H1 (cell line): ENCODE results near the gene TEAD3. TPM values are rescaled to one million over a fixed set of nuclear protein-coding genes. Genes with fewer than 3 reads are reported as not detected.

ENCODE experiments used
- CTCF ChIA-PET: fragments of 300-600 bp; sonication (Branson Sonifier 250); formaldehyde crosslinking; loops from one replicate; lab custom pipeline; 2021; ENCODE audit not compliant: partially characterized antibody; lab: Charles Lee
- POLR2A ChIA-PET: fragments of 300-600 bp; sonication (Branson Sonifier 250); formaldehyde crosslinking; loops from one replicate; lab custom pipeline; 2021; ENCODE audit warnings: inconsistent platforms; ENCODE audit not compliant: partially characterized antibody; lab: Charles Lee
- DNase-seq, 2 experiments: peaks; one replicate each; pipeline versions ENCODE4 v3.0.0 to v3.0.0-alpha.2; 2010 to 2022; ENCODE audit warnings: low spot score in 2 of 2, low read depth in 1 of 2, mixed read lengths in 1 of 2
- FAIRE-seq: peaks from 2 replicates; lab custom pipeline; 2011; peaks lifted over from hg19 to GRCh38; lab: Jason Lieb, UNC
- H2AFZ ChIP-seq: 2 replicates; pipeline ENCODE4 v1.8.1; 2012; ENCODE audit warnings: low read length, inconsistent platforms
- H2AK5ac ChIP-seq: 2 replicates; pipeline ENCODE4 v1.6.1; 2013; ENCODE audit warnings: low read depth, low read length
- H2BK120ac ChIP-seq: replicated peaks from 2 replicates; pipeline ENCODE3; 2013; ENCODE audit warnings: low read depth, low read length, inconsistent platforms
- H2BK12ac ChIP-seq: 2 replicates; pipeline ENCODE4 v1.6.1; 2013; ENCODE audit warnings: low read depth, low read length
- H2BK15ac ChIP-seq: 2 replicates; pipeline ENCODE4 v1.6.1; 2013; ENCODE audit warnings: low read length
- H2BK20ac ChIP-seq: 2 replicates; pipeline ENCODE4 v1.6.1; 2013; ENCODE audit warnings: low read length
- H2BK5ac ChIP-seq: 2 replicates; pipeline ENCODE4 v1.6.1; 2013; ENCODE audit warnings: low read depth, low read length
- H3K14ac ChIP-seq: 2 replicates; pipeline ENCODE4 v1.6.1; 2013; ENCODE audit warnings: inconsistent platforms; ENCODE audit not compliant: insufficient read length
- H3K18ac ChIP-seq: 2 replicates; pipeline ENCODE4 v1.6.1; 2013; ENCODE audit warnings: low read length; ENCODE audit errors: extremely low read depth
- H3K23ac ChIP-seq: 2 replicates; pipeline ENCODE4 v1.6.1; 2013; ENCODE audit warnings: inconsistent platforms; ENCODE audit not compliant: insufficient read length
- H3K23me2 ChIP-seq: 2 replicates; pipeline ENCODE4 v1.6.1; 2013; ENCODE audit warnings: low read depth, low read length
- H3K27ac ChIP-seq: 2 replicates; pipeline ENCODE4 v1.6.1; 2011; ENCODE audit warnings: low read depth, low read length, inconsistent platforms
- H3K27me3 ChIP-seq, 4 experiments: replicated peaks in 1 of 4; 1 replicate in 1 of 4; 2 replicates in 3 of 4; pipeline versions ENCODE4 v1.6.1 to v1.8.1; 2011 to 2013; ENCODE audit warnings: low read length in 3 of 4, mild to moderate bottlenecking in 3 of 4, inconsistent platforms in 2 of 4, mixed read lengths in 2 of 4, moderate library complexity in 1 of 4; ENCODE audit not compliant: control insufficient read depth in 3 of 4, insufficient read depth in 3 of 4; ENCODE audit errors: extremely low read depth in 1 of 4
- H3K36me3 ChIP-seq, 4 experiments: 2 replicates each; pipeline versions ENCODE4 v1.6.1 to v1.8.1; 2011 to 2013; ENCODE audit warnings: mild to moderate bottlenecking in 4 of 4, low read length in 3 of 4, moderate library complexity in 2 of 4, control low read depth in 1 of 4, inconsistent platforms in 1 of 4; ENCODE audit not compliant: insufficient read depth in 4 of 4, control insufficient read depth in 2 of 4
- H3K4ac ChIP-seq: replicated peaks from 2 replicates; pipeline ENCODE3; 2013; ENCODE audit warnings: low read length, low read depth, mixed read lengths, inconsistent platforms; ENCODE audit not compliant: insufficient read length
- H3K4me1 ChIP-seq, 4 experiments: replicated peaks in 1 of 4; 1 replicate in 1 of 4; 2 replicates in 3 of 4; pipeline versions ENCODE4 v1.6.1 to v1.8.1; 2011 to 2013; ENCODE audit warnings: low read length in 3 of 4, inconsistent platforms in 2 of 4, mixed read lengths in 1 of 4; ENCODE audit not compliant: insufficient read depth in 4 of 4, control insufficient read depth in 3 of 4
- H3K4me2 ChIP-seq, 2 experiments: 2 replicates each; pipeline versions ENCODE4 v1.6.1 to v1.8.1; 2011 to 2013; ENCODE audit warnings: low read depth in 2 of 2, low read length in 2 of 2, control low read depth in 1 of 2, inconsistent platforms in 1 of 2, mild to moderate bottlenecking in 1 of 2; ENCODE audit not compliant: insufficient read depth in 1 of 2
- H3K4me3 ChIP-seq, 4 experiments: fragments of 200-600, 300-600 bp in 1 of 4; sonication (generic), shearing (Covaris generic), sonication (Bioruptor Twin) in 1 of 4; 2 replicates each; pipeline versions ENCODE4 v1.5.1 to v1.8.1; 2011 to 2016; ENCODE audit warnings: low read length in 4 of 4, low read depth in 3 of 4, control low read depth in 2 of 4, inconsistent platforms in 2 of 4, mild to moderate bottlenecking in 2 of 4, mixed read lengths in 1 of 4, moderate library complexity in 1 of 4; ENCODE audit not compliant: insufficient read depth in 2 of 4; ENCODE audit errors: extremely low read depth in 1 of 4
- H3K56ac ChIP-seq: replicated peaks from 2 replicates; pipeline ENCODE3; 2013; ENCODE audit warnings: low read depth, mild to moderate bottlenecking, mixed read lengths, low read length, inconsistent platforms; ENCODE audit not compliant: insufficient read length
- H3K79me1 ChIP-seq: 2 replicates; pipeline ENCODE4 v1.6.1; 2013; ENCODE audit warnings: low read depth, low read length, control low read depth
- H3K79me2 ChIP-seq, 2 experiments: 2 replicates each; pipeline versions ENCODE4 v1.6.1 to v1.8.1; 2012 to 2013; ENCODE audit warnings: low read length in 2 of 2, mild to moderate bottlenecking in 2 of 2, inconsistent platforms in 1 of 2; ENCODE audit not compliant: insufficient read depth in 2 of 2, control insufficient read depth in 1 of 2
- H3K9ac ChIP-seq, 4 experiments: replicated peaks in 1 of 4; 1 replicate in 1 of 4; 2 replicates in 3 of 4; pipeline versions ENCODE4 v1.6.1 to v1.8.1; 2011 to 2013; ENCODE audit warnings: low read depth in 3 of 4, low read length in 3 of 4, control low read depth in 2 of 4, mild to moderate bottlenecking in 2 of 4, moderate library complexity in 2 of 4, inconsistent platforms in 1 of 4; ENCODE audit errors: extremely low read depth in 1 of 4
- H3K9me3 ChIP-seq, 2 experiments: 2 replicates each; pipeline versions ENCODE4 v1.6.1 to v1.8.1; 2012 to 2013; ENCODE audit warnings: mild to moderate bottlenecking in 2 of 2, moderate library complexity in 2 of 2, control low read depth in 1 of 2, inconsistent platforms in 1 of 2, low read depth in 1 of 2, low read length in 1 of 2, mixed read lengths in 1 of 2; ENCODE audit not compliant: insufficient read depth in 2 of 2
- H4K20me1 ChIP-seq, 2 experiments: replicated peaks in 1 of 2; 2 replicates each; pipeline versions ENCODE3 to v1.8.1; 2011 to 2013; ENCODE audit warnings: inconsistent platforms in 2 of 2, low read length in 2 of 2, mild to moderate bottlenecking in 1 of 2; ENCODE audit not compliant: insufficient read depth in 2 of 2, control insufficient read depth in 1 of 2
- H4K5ac ChIP-seq: 2 replicates; pipeline ENCODE4 v1.6.1; 2013; ENCODE audit warnings: low read length, low read depth, mixed read lengths, inconsistent platforms; ENCODE audit not compliant: insufficient read length
- H4K8ac ChIP-seq: 2 replicates; pipeline ENCODE4 v1.8.0; 2013; ENCODE audit warnings: mild to moderate bottlenecking, moderate library complexity, low read length, inconsistent platforms; ENCODE audit not compliant: insufficient read depth; ENCODE audit errors: extremely low read depth
- H4K91ac ChIP-seq: replicated peaks from 2 replicates; pipeline ENCODE3; 2013; ENCODE audit warnings: low read length, mixed read lengths, inconsistent platforms; ENCODE audit not compliant: insufficient read length
- BCL11A ChIP-seq, 2 experiments: IDR thresholded peaks; one replicate each; pipeline ENCODE4 v1.6.1; 2011; ENCODE audit warnings: low read depth in 2 of 2, low read length in 2 of 2, mild to moderate bottlenecking in 2 of 2
- CTBP2 ChIP-seq: IDR thresholded peaks from 2 replicates; pipeline ENCODE4 v1.7.0; 2011; ENCODE audit warnings: borderline replicate concordance, mild to moderate bottlenecking, moderate library complexity, mixed read lengths, low read length; ENCODE audit not compliant: insufficient read depth, insufficient read length
- EP300 ChIP-seq, 2 experiments: IDR thresholded peaks; 1 replicate in 1 of 2; 2 replicates in 1 of 2; pipeline ENCODE4 v1.6.1; 2011 to 2012; ENCODE audit warnings: low read depth in 2 of 2, low read length in 2 of 2, mild to moderate bottlenecking in 2 of 2, borderline replicate concordance in 1 of 2, inconsistent platforms in 1 of 2, moderate library complexity in 1 of 2
- NRF1 ChIP-seq: IDR thresholded peaks from 2 replicates; pipeline ENCODE4 v1.6.1; 2011; ENCODE audit warnings: mild to moderate bottlenecking, low read depth, low read length, improper control_type of control experiment
- POLR2A ChIP-seq, 2 experiments: IDR thresholded peaks; 1 replicate in 1 of 2; 2 replicates in 1 of 2; pipeline ENCODE4 v1.6.1; 2011; ENCODE audit warnings: low read depth in 2 of 2, low read length in 2 of 2, mild to moderate bottlenecking in 2 of 2; ENCODE audit errors: control extremely low read depth in 1 of 2
- RFX5 ChIP-seq: IDR thresholded peaks from 2 replicates; pipeline ENCODE4 v1.6.1; 2011; ENCODE audit warnings: low read depth, low read length, improper control_type of control experiment, borderline replicate concordance
- SIRT6 ChIP-seq: IDR thresholded peaks from one replicate; pipeline ENCODE4 v1.7.1; 2012; ENCODE audit warnings: low read length, inconsistent platforms
- SP2 ChIP-seq: IDR thresholded peaks from 2 replicates; pipeline ENCODE4 v1.6.1; 2012; ENCODE audit warnings: mild to moderate bottlenecking, low read length, inconsistent platforms
- WGBS, 2 experiments: shearing (Covaris generic) in 1 of 2; methylation state at CpG; one replicate each; pipeline versions ENCODE4 v1.1.6 to v1.1.7; 2013 to 2015; ENCODE audit warnings: low lambda C conversion rate in 2 of 2, mixed read lengths in 2 of 2, inconsistent platforms in 1 of 2, low coverage in 1 of 2, missing lambda C conversion rate in 1 of 2; ENCODE audit not compliant: insufficient replicate concordance in 2 of 2, insufficient coverage in 1 of 2, insufficient read length in 1 of 2; ENCODE audit errors: extremely low coverage in 1 of 2, missing lambda C conversion rate in 1 of 2; 5-methylcytosine and 5-hydroxymethylcytosine counted together
- polyA plus RNA-seq, 7 experiments: library from polyadenylated mRNA; depleted of rRNA in 3 of 7; stranded (reverse) in 5 of 7; unstranded in 2 of 7; fragments of >200 nt in 5 of 7; fragments of 200-250 nt in 2 of 7; gene quantifications; 1 replicate in 5 of 7; 2 replicates in 1 of 7; 4 replicates in 1 of 7; pipeline versions ENCODE4 v1.2.1 to v1.2.3, GENCODE V29; 2011 to 2013; ENCODE audit warnings: missing spikeins in 2 of 7, mixed read lengths in 2 of 7
- total RNA-seq: library from RNA; stranded (reverse); fragmentation: NEBNext Ultra II Directional; extraction: Animal tissue kit (Norgen Biotek cat#: 25700); gene quantifications from 2 replicates; pipeline ENCODE4 v1.2.1, GENCODE V29; 2021
- TF ChIP-seq, protein P1 (sequence below), 3 experiments: IDR thresholded peaks; 1 replicate in 2 of 3; 2 replicates in 1 of 3; pipeline versions ENCODE4 v1.5.1 to v1.6.1; 2011; ENCODE audit warnings: low read length in 3 of 3, mild to moderate bottlenecking in 3 of 3, inconsistent platforms in 2 of 3, low read depth in 1 of 3, moderate library complexity in 1 of 3; ENCODE audit not compliant: insufficient read depth in 1 of 3; ENCODE audit errors: control extremely low read depth in 1 of 3
- TF ChIP-seq, protein P2 (sequence below): IDR thresholded peaks from 2 replicates; pipeline ENCODE4 v1.6.1; 2012; ENCODE audit warnings: inconsistent platforms

Gene TEAD3
- total and polyA plus RNA-seq, 2 of the 8 experiments (the other 6 are each of a cell fraction or from before 2014, with no cell fraction given): 20.1 to 28.7 TPM

DNA sequence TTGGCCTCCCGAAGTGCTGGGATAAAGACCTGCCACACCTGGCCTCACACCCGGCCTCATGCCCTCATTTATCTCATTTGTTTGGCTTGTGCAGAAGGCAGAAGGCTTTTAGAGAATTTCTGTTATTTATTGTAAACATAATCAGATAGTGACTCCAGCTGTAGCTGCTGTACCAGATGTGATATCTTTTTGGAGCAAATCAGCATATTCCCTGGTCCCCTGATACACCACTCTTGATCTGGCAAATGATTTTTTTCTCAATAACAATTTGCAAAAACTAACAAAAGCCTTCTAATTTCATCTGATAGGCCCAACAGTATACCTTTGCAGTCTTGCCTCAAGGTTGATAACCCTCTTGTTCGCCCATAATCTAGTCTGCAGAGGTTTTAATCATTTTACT lies 42.3 kb upstream of the TEAD3 start:
- Histone ChIP-seq H2BK5ac (no peak overlapping the region), H3K23me2 (no peaks in the 10 kb centered on the region), H3K18ac (no peak overlapping the region), H3K23ac (no peak overlapping the region), H2AFZ (no peak overlapping the region), H4K20me1 (no peaks in the 10 kb centered on the region), H2BK12ac (no peak overlapping the region), H2BK15ac (no peak overlapping the region), H3K79me1 (no peaks in the 10 kb centered on the region), H4K8ac (no peak overlapping the region), H2BK20ac (no peak overlapping the region), H3K4me2 (no peak overlapping the region), H4K91ac (no peak overlapping the region), H3K4ac (no peak overlapping the region), H4K5ac (no peak overlapping the region), H3K4me3 (no peak overlapping the region), H3K9me3 (no peaks in the 10 kb centered on the region), H3K56ac (no peak overlapping the region), H3K36me3 (no peaks in the 10 kb centered on the region), H2BK120ac (no peak overlapping the region), H3K79me2 (no peaks in the 10 kb centered on the region), H2AK5ac (no peak overlapping the region), H3K4me1 (peaks cover 1 to 9% (median 3%) of the 10 kb centered on the region in 4 experiments; a peak in 6 of 7 replicates), H3K27ac (no peak overlapping the region), H3K27me3 (no peaks in the 10 kb centered on the region), H3K14ac (no peak overlapping the region), H3K9ac (no peak overlapping the region)
- DNase-seq: no peak
- FAIRE-seq: no peak
- WGBS, 2 experiments: 87% methylated on average over 3 of the region's 3 CpGs; no CpG with 5 or more reads in 1 of the 2 experiments
- ChIA-PET CTCF (interaction anchor here (24.0 to 32.2 kb wide), 2 partner anchors 7 to 10 kb away, joined by 521 read pairs; no protein-coding TSS in a partner anchor), POLR2A (interaction anchor here (1.7 kb wide), 1 partner anchor 10 kb away, joined by 4 read pairs; no protein-coding TSS in a partner anchor)
- TF ChIP-seq POLR2A (IDR thresholded peaks at IDR 0.05; ENCODE audit: control extremely low read depth in 1 of 2, low read depth in 2 of 2, low read length in 2 of 2) (no peak), NRF1 (no peak), RFX5 (no peak), SP2 (no peak), CTBP2 (no peak), EP300 (IDR thresholded peaks at IDR 0.05; ENCODE audit: borderline replicate concordance in 1 of 2, low read depth in 2 of 2, low read length in 2 of 2) (no peak), SIRT6 (no peak), BCL11A (IDR thresholded peaks at IDR 0.05; ENCODE audit: low read depth in 2 of 2, low read length in 2 of 2) (no peak)
- TF ChIP-seq, protein P1, sequence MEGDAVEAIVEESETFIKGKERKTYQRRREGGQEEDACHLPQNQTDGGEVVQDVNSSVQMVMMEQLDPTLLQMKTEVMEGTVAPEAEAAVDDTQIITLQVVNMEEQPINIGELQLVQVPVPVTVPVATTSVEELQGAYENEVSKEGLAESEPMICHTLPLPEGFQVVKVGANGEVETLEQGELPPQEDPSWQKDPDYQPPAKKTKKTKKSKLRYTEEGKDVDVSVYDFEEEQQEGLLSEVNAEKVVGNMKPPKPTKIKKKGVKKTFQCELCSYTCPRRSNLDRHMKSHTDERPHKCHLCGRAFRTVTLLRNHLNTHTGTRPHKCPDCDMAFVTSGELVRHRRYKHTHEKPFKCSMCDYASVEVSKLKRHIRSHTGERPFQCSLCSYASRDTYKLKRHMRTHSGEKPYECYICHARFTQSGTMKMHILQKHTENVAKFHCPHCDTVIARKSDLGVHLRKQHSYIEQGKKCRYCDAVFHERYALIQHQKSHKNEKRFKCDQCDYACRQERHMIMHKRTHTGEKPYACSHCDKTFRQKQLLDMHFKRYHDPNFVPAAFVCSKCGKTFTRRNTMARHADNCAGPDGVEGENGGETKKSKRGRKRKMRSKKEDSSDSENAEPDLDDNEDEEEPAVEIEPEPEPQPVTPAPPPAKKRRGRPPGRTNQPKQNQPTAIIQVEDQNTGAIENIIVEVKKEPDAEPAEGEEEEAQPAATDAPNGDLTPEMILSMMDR (IDR thresholded peaks at IDR 0.05; ENCODE audit: control extremely low read depth in 1 of 3, insufficient read depth in 1 of 3, low read depth in 1 of 3, low read length in 3 of 3): no peak
- TF ChIP-seq, protein P2, sequence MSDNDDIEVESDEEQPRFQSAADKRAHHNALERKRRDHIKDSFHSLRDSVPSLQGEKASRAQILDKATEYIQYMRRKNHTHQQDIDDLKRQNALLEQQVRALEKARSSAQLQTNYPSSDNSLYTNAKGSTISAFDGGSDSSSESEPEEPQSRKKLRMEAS: no peak
